ENCODE data around the gene STAB2.

STAB2 gene

GRCh38 chr12:103697971-103698751 lies 111.1 kb downstream of the STAB2 start:
- DNase-seq (ENCODE audit: low read depth) = no peak

- DNase-seq (ENCODE audit: low read depth) = no peak
Observed at GRCh38 chr12:103698752-103699560, 111.9 kb downstream of the STAB2 start.

GRCh38 chr12:103705098-103705497 lies 118.0 kb downstream of the STAB2 start:
- DNase-seq (ENCODE audit: low read depth) = no peak

- DNase-seq (ENCODE audit: low read depth) = no peak
Observed at GRCh38 chr12:103705927-103706326, 118.9 kb downstream of the STAB2 start.

DNA sequence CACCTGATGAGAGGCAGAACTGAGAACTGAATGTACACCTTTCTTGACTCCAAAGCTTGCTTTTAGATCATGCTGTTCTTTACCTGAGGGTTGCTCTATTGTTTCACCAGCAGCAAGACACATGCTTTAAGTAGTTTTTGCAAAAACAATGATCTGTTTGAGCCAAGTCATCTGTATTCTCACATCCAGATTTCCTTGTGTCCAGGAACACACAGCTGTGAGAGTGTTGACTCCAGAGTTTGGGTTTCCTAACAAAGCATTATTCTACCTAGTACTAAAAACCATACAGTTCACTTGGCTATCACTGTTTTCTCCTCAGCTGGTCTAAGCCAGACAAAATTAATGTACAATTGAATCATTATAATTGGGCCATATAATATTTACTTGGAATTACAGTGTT lies 120.4 kb downstream of the STAB2 start:
- DNase-seq (ENCODE audit: low read depth) = no peak

DNA sequence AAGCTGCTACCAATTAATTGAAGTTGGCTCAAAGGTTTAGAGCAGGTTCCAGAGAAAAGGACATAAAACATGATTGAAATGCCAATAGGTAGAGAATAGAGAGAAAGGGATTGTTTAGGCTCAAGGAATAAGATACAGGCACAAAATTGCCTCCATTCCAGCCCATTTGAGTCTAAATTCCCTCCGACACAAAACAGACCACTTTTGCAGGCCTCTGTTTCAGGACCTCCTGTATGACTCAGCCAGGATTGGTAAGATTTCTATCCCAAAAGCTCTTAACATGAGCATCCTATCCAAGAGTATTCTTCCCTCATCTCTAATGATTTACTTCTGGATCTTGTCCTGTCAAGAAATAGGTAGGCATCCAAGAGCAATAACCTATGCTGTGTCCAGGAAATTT lies 123.5 kb downstream of the STAB2 start:
- DNase-seq (ENCODE audit: low read depth) = no peak

- no peak for DNase-seq (ENCODE audit: low read depth)
Observed at GRCh38 chr12:103712216-103712615, 125.1 kb downstream of the STAB2 start.

DNA sequence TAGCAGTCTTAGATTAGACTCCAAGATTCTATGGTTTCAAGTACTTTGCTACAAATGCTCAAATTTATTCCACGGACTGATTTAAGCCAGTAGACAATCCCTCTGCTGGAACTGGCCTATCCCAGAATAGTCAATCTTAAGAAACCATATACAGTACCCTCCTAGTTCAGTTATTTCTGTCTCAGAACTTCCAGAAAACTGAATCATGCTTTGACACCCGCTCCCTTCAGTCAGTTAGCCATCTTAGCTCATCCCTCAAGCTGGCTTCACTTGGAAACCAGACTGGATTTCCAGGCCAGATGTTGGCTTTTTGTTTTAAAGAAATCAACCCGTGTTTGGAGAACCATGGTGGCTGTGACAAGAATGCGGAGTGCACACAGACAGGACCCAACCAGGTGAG lies 128.4 kb downstream of the STAB2 start:
- DNase-seq (ENCODE audit: low read depth) = no peak

DNA sequence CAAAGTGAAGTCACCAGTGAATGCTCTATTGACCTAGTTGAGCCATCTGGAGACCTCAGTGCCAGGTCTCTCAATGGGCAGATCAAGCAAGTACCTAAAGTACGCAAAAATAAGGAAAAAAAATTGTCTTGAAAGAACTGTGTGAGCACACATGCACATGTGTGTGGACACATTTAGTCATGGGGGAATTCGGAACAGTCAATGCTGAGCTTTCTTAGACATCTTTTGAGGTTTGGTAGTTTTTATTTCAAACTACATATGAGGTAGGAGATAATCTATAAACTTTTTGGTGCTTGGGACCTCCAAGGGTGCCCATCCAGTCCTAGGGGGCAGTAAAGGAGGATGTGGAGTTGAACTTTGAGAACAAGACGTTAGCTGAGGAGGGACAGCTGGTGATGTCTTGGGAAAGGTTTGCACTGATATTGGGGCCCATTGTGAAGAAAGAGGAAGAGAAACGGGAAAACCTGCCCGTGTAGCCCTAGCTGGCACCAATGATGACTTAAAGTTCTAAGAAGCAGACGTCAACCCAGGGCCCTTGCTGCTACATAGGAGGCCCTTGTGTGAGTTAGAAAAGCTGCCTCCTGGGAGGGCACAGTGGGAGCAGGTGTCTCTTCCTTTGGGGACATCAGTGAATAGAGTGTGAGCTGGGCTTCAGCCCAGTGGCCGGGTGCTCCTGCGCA lies 129.6 kb downstream of the STAB2 start:
- no peak for DNase-seq (ENCODE audit: low read depth)

GRCh38 chr12:103725398-103725797 lies 138.3 kb downstream of the STAB2 start:
- no peak for DNase-seq (ENCODE audit: low read depth)

DNA sequence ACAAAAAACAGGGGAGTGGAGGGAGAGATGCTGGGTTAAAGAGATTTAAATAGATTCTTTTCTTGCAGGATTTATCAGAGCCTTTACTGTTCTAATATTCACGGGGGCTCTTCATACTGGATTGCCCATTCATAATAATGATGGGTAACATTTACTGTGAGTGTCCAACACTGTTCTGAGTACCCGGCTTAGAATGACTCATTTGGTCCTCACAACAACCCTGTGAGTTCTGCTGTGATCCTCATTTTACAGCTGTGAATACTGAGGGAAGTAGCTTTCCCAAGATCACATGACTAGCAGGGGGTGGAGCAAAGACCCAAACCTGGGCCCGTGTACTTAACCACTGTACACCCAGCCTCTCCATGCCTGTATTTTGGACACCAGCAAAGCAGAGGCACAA lies 140.6 kb downstream of the STAB2 start:
- no peak for DNase-seq (ENCODE audit: low read depth)

GRCh38 chr12:103728323-103728722 lies 141.2 kb downstream of the STAB2 start:
- DNase-seq (ENCODE audit: low read depth) = no peak

GRCh38 chr12:103729499-103729898 lies 142.4 kb downstream of the STAB2 start:
- no peak for DNase-seq (ENCODE audit: low read depth)

GRCh38 chr12:103731539-103731938 lies 144.5 kb downstream of the STAB2 start:
- no peak for DNase-seq (ENCODE audit: low read depth)

DNA sequence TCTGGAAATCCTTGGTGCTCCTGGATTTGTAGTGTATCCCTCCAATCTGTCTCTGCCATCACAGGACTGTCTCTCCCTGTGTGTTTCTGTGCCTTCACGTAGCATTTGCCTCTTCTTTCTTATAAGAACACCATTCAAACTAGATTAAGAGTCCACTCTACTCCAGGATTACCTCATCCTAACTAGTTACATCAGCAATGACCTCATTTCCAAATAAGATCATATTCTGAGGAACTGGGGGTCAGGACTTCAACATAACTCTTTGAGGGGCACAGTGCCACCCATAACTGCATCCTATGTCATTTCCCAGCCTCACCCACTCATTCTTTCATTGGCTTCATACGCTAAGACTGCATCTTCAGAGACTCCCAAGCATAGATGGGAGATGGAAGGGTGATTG lies 147.8 kb downstream of the STAB2 start:
- DNase-seq (ENCODE audit: low read depth) = no peak

DNA sequence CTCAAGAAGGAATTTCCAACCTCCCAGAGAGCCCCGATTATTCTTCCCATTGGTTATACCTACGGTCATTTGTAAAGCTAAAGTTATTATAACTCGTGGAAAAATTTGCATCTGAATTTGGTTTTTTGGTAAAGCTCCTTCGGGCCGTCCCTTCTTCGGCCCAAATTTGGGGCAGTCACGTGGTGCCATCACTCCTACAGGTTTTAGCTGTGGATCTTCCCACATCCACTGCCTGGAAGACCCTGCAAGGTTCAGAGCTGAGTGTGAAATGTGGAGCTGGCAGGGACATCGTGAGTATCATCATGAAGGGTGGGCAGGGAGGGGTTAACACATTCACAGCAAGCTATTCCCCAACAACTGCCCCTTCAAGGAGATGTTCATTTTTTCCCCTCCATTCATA lies 148.2 kb downstream of the STAB2 start:
- DNase-seq (ENCODE audit: low read depth) = no peak

DNA sequence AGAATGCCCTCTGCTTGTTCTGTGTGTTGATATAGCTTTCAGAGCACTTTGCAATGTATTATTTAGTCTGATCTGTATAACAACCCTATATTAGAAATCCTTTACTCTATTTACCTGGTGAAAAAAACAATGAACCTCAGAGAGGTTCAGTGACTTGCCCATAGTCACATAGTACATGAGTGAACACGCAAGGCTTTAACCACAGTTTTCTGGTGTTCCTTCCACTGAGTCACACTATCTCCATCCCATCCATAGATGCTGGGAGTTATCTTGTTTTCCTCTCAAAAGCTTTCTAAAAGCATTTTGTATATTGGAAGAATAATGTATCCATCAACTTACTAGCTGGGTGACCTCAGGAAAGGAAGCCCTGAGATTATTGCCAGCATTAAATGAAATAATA lies 149.5 kb downstream of the STAB2 start:
- DNase-seq (ENCODE audit: low read depth) = no peak

GRCh38 chr12:103737881-103738280 lies 150.8 kb downstream of the STAB2 start:
- no peak for DNase-seq (ENCODE audit: low read depth)

DNA sequence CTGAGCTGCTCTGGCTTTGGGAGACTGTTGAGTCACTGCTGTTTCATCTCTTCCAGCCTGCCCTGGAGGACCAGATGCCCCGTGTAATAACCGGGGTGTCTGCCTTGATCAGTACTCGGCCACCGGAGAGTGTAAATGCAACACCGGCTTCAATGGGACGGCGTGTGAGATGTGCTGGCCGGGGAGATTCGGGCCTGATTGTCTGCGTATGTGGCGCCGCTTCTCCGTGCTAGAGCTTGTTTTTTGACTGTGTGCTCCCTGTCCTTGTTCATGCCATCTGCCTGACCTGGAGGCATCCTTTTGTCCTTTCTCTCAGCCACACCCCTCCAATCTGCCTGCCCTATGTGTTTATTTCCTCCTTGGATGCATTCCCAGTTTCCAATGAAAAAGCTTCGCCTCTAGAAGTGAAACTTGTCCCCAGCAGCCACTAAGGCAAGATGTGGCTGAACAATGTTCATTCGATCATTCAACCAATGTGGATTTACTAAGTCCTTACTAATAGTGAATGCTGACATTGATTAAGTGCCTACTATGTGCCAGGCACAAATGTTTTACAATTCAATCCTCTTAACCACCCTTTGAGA lies 155.4 kb downstream of the STAB2 start:
- DNase-seq (ENCODE audit: low read depth) = no peak

DNA sequence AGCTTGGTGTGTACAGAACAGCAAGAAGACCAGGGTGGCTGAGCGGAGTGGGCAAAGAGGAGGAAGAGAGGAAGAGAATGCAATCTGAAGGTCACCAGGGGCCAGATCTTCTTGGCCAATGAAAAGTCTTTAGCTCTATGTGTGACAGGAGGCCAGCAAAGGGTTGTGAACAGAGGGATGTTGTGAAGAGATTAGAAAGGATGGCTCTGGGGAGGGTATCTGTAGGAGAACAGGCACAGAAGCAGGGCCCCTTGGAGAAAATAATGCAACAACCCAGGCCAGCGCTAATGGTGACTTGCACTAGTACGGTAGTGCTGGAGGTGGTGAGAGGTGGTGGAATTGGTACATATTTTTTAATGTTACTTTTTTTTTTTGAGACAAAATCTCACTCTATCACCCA lies 156.7 kb downstream of the STAB2 start:
- no peak for DNase-seq (ENCODE audit: low read depth)

GRCh38 chr12:103745962-103746361 lies 158.9 kb downstream of the STAB2 start:
- no peak for DNase-seq (ENCODE audit: low read depth)

- DNase-seq (ENCODE audit: low read depth) = no peak
Observed at GRCh38 chr12:103748002-103748401, 160.9 kb downstream of the STAB2 start.

DNA sequence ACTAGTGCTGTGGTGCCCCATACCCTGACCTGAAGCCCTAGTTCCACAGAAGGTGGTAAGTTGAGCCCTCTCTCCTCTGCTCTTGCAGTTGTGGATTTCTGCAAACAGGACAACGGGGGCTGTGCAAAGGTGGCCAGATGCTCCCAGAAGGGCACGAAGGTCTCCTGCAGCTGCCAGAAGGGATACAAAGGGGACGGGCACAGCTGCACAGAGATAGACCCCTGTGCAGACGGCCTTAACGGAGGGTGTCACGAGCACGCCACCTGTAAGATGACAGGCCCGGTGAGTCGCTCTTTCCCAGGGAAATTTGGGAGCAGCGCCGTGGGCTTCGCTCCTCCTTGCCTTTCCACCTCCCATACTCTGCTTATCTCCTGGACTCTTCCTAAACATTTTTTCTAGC lies 161.8 kb downstream of the STAB2 start:
- no peak for DNase-seq (ENCODE audit: low read depth)

Measured in stimulated activated CD8-positive, alpha-beta memory T cell treated with anti-CD3 and anti-CD28 coated beads, Interleukin-7, amount 100 ng/mL, for 24 hours (primary cell).